Muscle layer of duodenum (tissue), 2 donors: ENCODE results near the gene STAM2.
A peak's percentile ranks its signal among the peaks of the same experiment; 100 is the strongest.
"Not testable (repeated sequence)": the region's sequence is repeated elsewhere in the genome, so short reads cannot be mapped to it uniquely, and the experiment has no call there.

Experiments used
- H3K27ac ChIP-seq: one replicate; pipeline ENCODE4 v1.7.0; 2013; ENCODE audit warnings: mild to moderate bottlenecking, low read length
- H3K27me3 ChIP-seq: one replicate; pipeline ENCODE4 v1.7.0; 2013; ENCODE audit warnings: low read depth, mild to moderate bottlenecking, control low read depth, low read length
- H3K36me3 ChIP-seq, 2 donors: one replicate each; pipeline ENCODE4 v1.7.0; 2013; ENCODE audit warnings: low read length in 2 of 2, control low read depth in 1 of 2, mild to moderate bottlenecking in 1 of 2; ENCODE audit not compliant: insufficient read depth in 2 of 2, control insufficient read depth in 1 of 2
- H3K4me1 ChIP-seq, 2 donors: one replicate each; pipeline ENCODE4 v1.7.0; 2013; ENCODE audit warnings: low read length in 2 of 2, mild to moderate bottlenecking in 2 of 2, control low read depth in 1 of 2, moderate library complexity in 1 of 2; ENCODE audit not compliant: insufficient read depth in 2 of 2, control insufficient read depth in 1 of 2
- H3K4me3 ChIP-seq, 2 donors: one replicate each; pipeline ENCODE4 v1.7.0; 2013; ENCODE audit warnings: low read length in 2 of 2, low read depth in 1 of 2, mild to moderate bottlenecking in 1 of 2
- H3K9me3 ChIP-seq, 2 donors: one replicate each; pipeline ENCODE4 v1.7.0; 2013; ENCODE audit warnings: low read length in 2 of 2, control low read depth in 1 of 2, mild to moderate bottlenecking in 1 of 2; ENCODE audit not compliant: control insufficient read depth in 1 of 2
- donor health status: healthy.

Gene STAM2

GRCh38 chr2:152169158-152169557 lies 6.4 kb downstream of the STAM2 start:
- H3K4me3 ChIP-seq, H3K27ac ChIP-seq, H3K27me3 ChIP-seq, H3K36me3 ChIP-seq, H3K9me3 ChIP-seq: not testable (repeated sequence)
- peaks cover 10 to 45% of the 10 kb centered on the region in 2 donors for H3K4me1 ChIP-seq

GRCh38 chr2:152167470-152167869 lies 8.1 kb downstream of the STAM2 start:
- not testable (repeated sequence) for H3K27ac ChIP-seq

GRCh38 chr2:152167065-152167464 lies 8.5 kb downstream of the STAM2 start:
- Histone ChIP-seq H3K36me3 (no peaks in the 10 kb centered on the region), H3K9me3 (no peaks in the 10 kb centered on the region), H3K4me3 (peak overlapping the region in 1 of 2 donors; percentile 8), H3K27me3 (no peaks in the 10 kb centered on the region), H3K27ac (peak overlapping the region; percentile 53), H3K4me1 (peaks cover 5 to 35% of the 10 kb centered on the region in 2 donors)

More at GRCh38 chr2:152167470-152167869, 8.1 kb downstream of the STAM2 start:
- not testable (repeated sequence) for H3K27me3 ChIP-seq, H3K9me3 ChIP-seq, H3K4me3 ChIP-seq, H3K36me3 ChIP-seq
- H3K4me1 ChIP-seq, result peaks cover 5 to 39% of the 10 kb centered on the region in 2 donors

DNA sequence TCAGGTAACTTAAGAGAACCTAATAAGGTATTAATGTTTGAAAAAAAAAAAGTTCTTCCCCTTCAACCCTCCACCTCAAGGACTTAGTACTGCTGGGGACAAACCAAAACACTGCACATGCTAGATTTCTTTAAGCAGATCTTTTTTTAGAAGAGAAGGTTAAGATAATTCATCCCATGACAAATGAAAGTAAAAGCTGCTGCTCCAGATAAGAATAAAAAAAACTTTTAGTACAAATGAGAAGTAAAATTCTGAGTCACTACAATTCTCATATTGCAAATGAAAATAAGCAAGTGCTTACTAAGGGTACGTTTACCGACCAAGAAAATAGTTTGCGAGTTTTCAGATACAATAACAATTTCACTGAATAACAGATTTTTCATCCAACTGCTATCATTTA lies 8.9 kb downstream of the STAM2 start:
- Histone ChIP-seq H3K27me3 (no peaks in the 10 kb centered on the region), H3K27ac (no peak overlapping the region), H3K36me3 (no peaks in the 10 kb centered on the region), H3K9me3 (no peaks in the 10 kb centered on the region), H3K4me1 (peaks cover 5 to 31% of the 10 kb centered on the region in 2 donors), H3K4me3 (peak overlapping the region in 1 of 2 donors; percentile 8)

DNA sequence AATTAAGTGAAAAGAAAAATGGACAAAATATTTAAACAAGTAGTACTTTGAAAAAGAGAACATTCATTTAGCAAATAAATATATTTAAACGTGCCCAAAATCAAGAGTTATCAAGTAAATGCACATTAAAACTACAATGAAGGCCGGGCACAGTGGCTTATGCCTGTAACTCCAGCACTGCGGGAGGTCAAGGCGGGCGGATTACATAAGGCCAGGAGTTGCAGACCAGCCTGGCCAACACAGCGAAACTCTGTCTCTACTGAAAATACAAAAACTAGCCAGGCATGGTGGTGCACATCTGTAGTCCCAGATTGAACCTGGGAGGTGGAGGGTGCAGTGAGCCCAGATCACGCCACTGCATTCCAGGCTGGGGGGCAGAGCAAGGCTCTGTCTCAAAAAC lies 9.8 kb downstream of the STAM2 start:
- H3K4me3 ChIP-seq, result no peak overlapping the region
- H3K27ac ChIP-seq, result no peak overlapping the region
- no peaks in the 10 kb centered on the region for H3K27me3 ChIP-seq
- peaks cover 5 to 28% of the 10 kb centered on the region in 2 donors for H3K4me1 ChIP-seq
- no peaks in the 10 kb centered on the region for H3K36me3 ChIP-seq
- no peaks in the 10 kb centered on the region for H3K9me3 ChIP-seq

- Histone ChIP-seq H3K36me3 (no peaks in the 10 kb centered on the region), H3K27ac (no peak overlapping the region), H3K4me3 (no peak overlapping the region), H3K27me3 (no peaks in the 10 kb centered on the region), H3K9me3 (no peaks in the 10 kb centered on the region), H3K4me1 (peaks cover 5 to 28% of the 10 kb centered on the region in 2 donors)
Measured at GRCh38 chr2:152165306-152165705, 10.3 kb downstream of the STAM2 start.

DNA sequence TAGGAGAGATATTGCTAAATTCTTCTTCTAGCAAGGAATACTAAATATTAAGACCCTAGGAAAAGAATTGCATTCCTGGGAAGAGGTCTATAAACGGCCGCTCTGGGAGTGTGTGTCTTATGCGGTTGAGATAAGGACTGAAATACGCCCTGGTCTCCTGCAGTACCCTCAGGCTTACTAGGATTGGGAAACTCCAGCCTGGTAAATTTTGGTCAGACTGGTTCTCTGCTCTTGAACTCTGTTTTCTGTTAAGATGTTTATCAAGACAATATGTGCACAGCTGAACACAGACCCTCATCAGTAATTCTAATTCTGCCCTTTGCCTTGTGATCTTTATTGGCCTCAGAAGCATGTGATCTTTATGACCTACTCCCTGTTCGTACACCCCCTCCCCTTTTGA lies 11.9 kb downstream of the STAM2 start:
- H3K36me3 ChIP-seq, H3K4me3 ChIP-seq, H3K9me3 ChIP-seq, H3K27me3 ChIP-seq, H3K27ac ChIP-seq: not testable (repeated sequence)
- peaks cover 5 to 28% of the 10 kb centered on the region in 2 donors for H3K4me1 ChIP-seq

- Histone ChIP-seq H3K4me1 (peaks cover 5 to 26% of the 10 kb centered on the region in 2 donors), H3K27me3 (no peaks in the 10 kb centered on the region), H3K27ac (no peak overlapping the region), H3K36me3 (no peaks in the 10 kb centered on the region), H3K9me3 (no peaks in the 10 kb centered on the region), H3K4me3 (no peak overlapping the region)
Measured at GRCh38 chr2:152162141-152162540, 13.4 kb downstream of the STAM2 start.

GRCh38 chr2:152161598-152161997 lies 14.0 kb downstream of the STAM2 start:
- Histone ChIP-seq H3K27me3 (no peaks in the 10 kb centered on the region), H3K27ac (no peak overlapping the region), H3K4me3 (no peak overlapping the region), H3K9me3 (no peaks in the 10 kb centered on the region), H3K36me3 (no peaks in the 10 kb centered on the region), H3K4me1 (peaks cover 4 to 22% of the 10 kb centered on the region in 2 donors)

GRCh38 chr2:152160378-152160777 lies 15.2 kb downstream of the STAM2 start:
- not testable (repeated sequence) for H3K27me3 ChIP-seq, H3K27ac ChIP-seq, H3K4me3 ChIP-seq, H3K9me3 ChIP-seq, H3K36me3 ChIP-seq
- peaks cover 0 to 10% of the 10 kb centered on the region in 2 donors for H3K4me1 ChIP-seq

DNA sequence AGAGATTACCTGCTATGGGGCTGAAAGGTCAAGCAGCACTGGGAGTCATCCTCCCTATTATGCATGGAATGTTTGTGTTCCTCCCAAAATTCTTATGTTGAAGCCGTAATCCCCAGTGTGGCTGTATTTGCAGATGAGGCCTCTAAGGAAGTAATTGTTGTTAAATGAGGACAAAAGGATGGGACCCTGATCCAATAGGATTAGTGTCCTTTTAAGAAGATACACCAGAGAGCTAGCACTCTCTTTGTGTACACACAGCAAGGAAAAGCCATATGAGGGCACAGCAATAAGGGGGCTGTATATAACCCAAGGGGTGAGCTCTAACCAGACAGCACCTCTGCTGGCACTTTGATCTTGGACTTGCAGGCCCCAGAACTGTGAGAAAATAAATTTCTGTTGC lies 18.3 kb downstream of the STAM2 start:
- H3K9me3 ChIP-seq, result no peaks in the 10 kb centered on the region
- no peaks in the 10 kb centered on the region for H3K36me3 ChIP-seq
- H3K4me1 ChIP-seq, result peaks cover 0 to 5% of the 10 kb centered on the region in 2 donors
- H3K27ac ChIP-seq, result no peak overlapping the region
- H3K27me3 ChIP-seq, result no peaks in the 10 kb centered on the region
- H3K4me3 ChIP-seq, result no peak overlapping the region

DNA sequence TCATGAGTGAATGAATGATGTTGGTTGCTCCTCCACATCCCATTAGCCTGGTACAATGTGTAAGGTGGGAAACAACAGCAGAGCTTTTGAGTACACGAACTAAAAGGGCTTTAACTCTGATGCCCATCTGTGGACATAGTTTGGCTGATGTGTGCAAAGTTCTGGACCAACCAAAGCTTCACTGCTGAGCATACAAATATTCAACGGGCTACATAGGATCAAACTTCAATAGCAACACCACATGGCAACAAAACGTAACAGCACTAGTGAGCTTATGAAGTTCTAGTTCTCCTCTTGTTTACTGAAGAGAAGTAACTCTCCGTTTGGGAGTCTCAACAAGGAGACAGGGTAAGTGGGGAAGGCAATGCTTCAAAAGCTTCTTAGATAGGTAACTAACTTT lies 20.4 kb downstream of the STAM2 start:
- no peaks in the 10 kb centered on the region for H3K27me3 ChIP-seq
- H3K9me3 ChIP-seq, result no peaks in the 10 kb centered on the region
- no peak overlapping the region for H3K4me3 ChIP-seq
- peaks cover 0 to 5% of the 10 kb centered on the region in 2 donors for H3K4me1 ChIP-seq
- no peaks in the 10 kb centered on the region for H3K36me3 ChIP-seq
- no peak overlapping the region for H3K27ac ChIP-seq
